Measurements from ENCODE around the gene DHX8. TPM values are rescaled to one million over a fixed set of nuclear protein-coding genes. Genes with fewer than 3 reads are reported as not detected.

DHX8 gene
- total and polyA plus RNA-seq, 10 of the 15 experiments (the other 5 are each of a cell fraction or from before 2014, with no cell fraction given) = 27.6 to 50.4 (median 35.7) TPM

GRCh38 chr17:43568506-43569082, 84.8 kb downstream of the DHX8 start:
- no TSS peak for BruUV-seq (replicated peaks)
- Histone ChIP-seq H3K4me2 (ENCODE audit: control insufficient read depth, insufficient read depth) (no peak overlapping the region), H2AFZ (ENCODE audit: control insufficient read depth, low read depth, low read length) (no peak overlapping the region), H3K9ac (ENCODE audit: control insufficient read depth, insufficient read depth, low read length) (no peak overlapping the region), H3K4me1 (ENCODE audit: control insufficient read depth, insufficient read depth, low read length) (no peaks in the 10 kb centered on the region), H3K9me3 (replicated peaks; ENCODE audit: control insufficient read depth, insufficient read depth, low read length) (no peaks in the 10 kb centered on the region), H3K4me3 (no peak overlapping the region), H3K36me3 (ENCODE audit: control insufficient read depth in 2 of 2, insufficient read depth in 2 of 2, low read length in 1 of 2) (no peaks in the 10 kb centered on the region), H3K79me2 (ENCODE audit: control insufficient read depth, insufficient read depth, low read length) (no peaks in the 10 kb centered on the region), H3K27ac (ENCODE audit: control insufficient read depth, insufficient read depth) (no peak overlapping the region), H3K27me3 (replicated peaks in 1 of 2; ENCODE audit: control insufficient read depth in 2 of 2, insufficient read depth in 2 of 2, low read length in 1 of 2) (no peaks in the 10 kb centered on the region), H4K20me1 (ENCODE audit: control insufficient read depth, insufficient read depth) (no peaks in the 10 kb centered on the region)
- RAD21 ChIA-PET (ENCODE audit: unreplicated experiment) = no interaction called here
- 53% methylated on average over 5 of the region's 5 CpGs for WGBS (ENCODE audit: insufficient coverage, insufficient replicate concordance, low lambda C conversion rate, missing lambda C conversion rate)
- ATAC-seq (no peak), FAIRE-seq (no peak), DNase-seq (ENCODE audit: low read depth, low spot score) (no peak)
- CTCF ChIA-PET = interaction anchor here (1.1 to 1.4 kb wide), 2 partner anchors 9 to 105 kb away, joined by 3 to 4 read pairs; no protein-coding TSS in a partner anchor
- TF ChIP-seq CHD2 (IDR thresholded peaks at IDR 0.05; ENCODE audit: borderline replicate concordance, low read depth, low read length) (no peak), JUND (IDR thresholded peaks at IDR 0.05; ENCODE audit: low read depth, low read length) (no peak), ASH2L (IDR thresholded peaks at IDR 0.05; ENCODE audit: borderline replicate concordance, low read depth) (no peak), E4F1 (IDR thresholded peaks at IDR 0.05; ENCODE audit: borderline replicate concordance, partially characterized antibody) (peak; percentile 16), SMC3 (IDR thresholded peaks at IDR 0.05; ENCODE audit: borderline replicate concordance, low read length) (no peak), HDAC2 (IDR thresholded peaks at IDR 0.05) (no peak), ELK1 (IDR thresholded peaks at IDR 0.05; ENCODE audit: low read depth, low read length) (no peak), RB1 (IDR thresholded peaks at IDR 0.05; ENCODE audit: borderline replicate concordance) (no peak), POLR2AphosphoS2 (IDR thresholded peaks at IDR 0.05; ENCODE audit: low read depth, low read length) (no peak)
- in situ Hi-C loops (cut with MboI) = no loop called here
- SMC1A ChIA-PET (ENCODE audit: uncharacterized antibody, unreplicated experiment) = interaction anchor here (1.7 kb wide), 1 partner anchor 10 kb away, joined by 5 read pairs; no protein-coding TSS in a partner anchor
- POLR2A ChIA-PET = interaction anchor here (0.7 kb wide), 1 partner anchor 688 kb away, joined by 4 read pairs; no protein-coding TSS in a partner anchor
- intact Hi-C loops (cut with micrococcal nuclease; ENCODE audit: unreplicated experiment) = no loop called here
